ENCODE measurements around the gene SLIT3. TPM values are rescaled to one million over a fixed set of nuclear protein-coding genes. Genes with fewer than 3 reads are reported as not detected.

SLIT3 gene
- total RNA-seq, 1 experiment from 2014 or later: 0.10 TPM

DNA sequence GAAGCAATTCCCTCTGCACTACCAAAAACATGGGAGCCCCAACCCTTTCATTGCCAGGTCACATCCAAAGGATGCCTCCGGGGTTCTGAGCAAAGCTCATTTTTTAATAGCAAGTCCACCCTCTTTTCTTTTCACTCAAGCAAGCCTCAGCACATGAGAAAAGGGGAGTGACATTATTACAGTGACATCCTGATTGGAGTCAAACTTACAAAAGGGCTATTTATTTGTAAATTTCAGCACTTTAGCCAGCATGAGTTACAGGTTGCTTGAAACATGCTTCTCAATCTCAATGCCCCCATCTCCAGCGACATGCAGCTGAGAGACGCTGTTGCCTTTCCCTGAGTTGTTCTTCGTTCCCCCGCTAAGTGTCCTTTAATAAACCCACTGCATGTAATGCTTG is 483.3 kb downstream of the SLIT3 start (continued):
- no peak for TF ChIP-seq JUND (IDR thresholded peaks at IDR 0.05)
- TF ChIP-seq SRF (IDR thresholded peaks at IDR 0.05; ENCODE audit: low read depth): no peak
- no peak for TF ChIP-seq SP1 (IDR thresholded peaks at IDR 0.05; ENCODE audit: low read depth)

GRCh38 chr5:168816661-168817060 is 484.3 kb downstream of the SLIT3 start:
- peaks cover 89% of the 10 kb centered on the region for H3K27me3 ChIP-seq (ENCODE audit: insufficient read depth, low read length)

More at GRCh38 chr5:168816661-168817060, 484.3 kb downstream of the SLIT3 start:
- CTCF ChIA-PET: no interaction called here
- Histone ChIP-seq H3K4me3 (replicated peaks in 1 of 2; ENCODE audit: low read depth in 1 of 2, low read length in 2 of 2) (no peak overlapping the region), H3K79me2 (ENCODE audit: insufficient read depth, low read length) (no peaks in the 10 kb centered on the region), H3K4me1 (ENCODE audit: control insufficient read depth in 1 of 2, insufficient read depth in 2 of 2, low read length in 2 of 2) (no peaks in the 10 kb centered on the region), H2AFZ (ENCODE audit: low read depth, low read length, poor library complexity, severe bottlenecking) (no peak overlapping the region), H3K27ac (ENCODE audit: low read depth, low read length) (no peak overlapping the region), H3K9ac (ENCODE audit: low read length) (no peak overlapping the region), H3K4me2 (ENCODE audit: low read length) (no peak overlapping the region), H3K36me3 (ENCODE audit: control insufficient read depth in 1 of 2, insufficient read depth in 2 of 2, low read length in 2 of 2) (no peaks in the 10 kb centered on the region), H4K20me1 (ENCODE audit: insufficient read depth) (no peaks in the 10 kb centered on the region), H3K9me2 (ENCODE audit: insufficient read depth) (no peaks in the 10 kb centered on the region), H3K9me3 (ENCODE audit: control insufficient read depth in 1 of 2, insufficient read depth in 1 of 2, low read depth in 1 of 2, low read length in 2 of 2) (no peaks in the 10 kb centered on the region)
- TF ChIP-seq EGR1 (IDR thresholded peaks at IDR 0.05; ENCODE audit: low read depth) (no peak), POLR2AphosphoS5 (IDR thresholded peaks at IDR 0.05; ENCODE audit: low read depth, low read length) (no peak), EZH2 (IDR thresholded peaks at IDR 0.05) (no peak), CBX3 (IDR thresholded peaks at IDR 0.05; ENCODE audit: low read depth) (no peak), CEBPB (IDR thresholded peaks at IDR 0.05; ENCODE audit: low read depth) (no peak), SRF (IDR thresholded peaks at IDR 0.05; ENCODE audit: low read depth) (no peak), RAD21 (IDR thresholded peaks at IDR 0.05; ENCODE audit: low read depth) (no peak), POLR2A (IDR thresholded peaks at IDR 0.05; ENCODE audit: borderline replicate concordance, extremely low read depth, insufficient read depth, insufficient read length) (no peak), ZFX (IDR thresholded peaks at IDR 0.05) (no peak), EZH2phosphoT487 (IDR thresholded peaks at IDR 0.05; ENCODE audit: borderline replicate concordance) (no peak), REST (IDR thresholded peaks at IDR 0.05; ENCODE audit: low read depth) (no peak), SP1 (IDR thresholded peaks at IDR 0.05; ENCODE audit: low read depth) (no peak), YY1 (IDR thresholded peaks at IDR 0.05; ENCODE audit: extremely low read depth, insufficient replicate concordance, low read depth, low read length) (no peak), ATF3 (IDR thresholded peaks at IDR 0.05) (no peak), ELF1 (IDR thresholded peaks at IDR 0.05; ENCODE audit: borderline replicate concordance, low read depth) (no peak), TCF7L2 (IDR thresholded peaks at IDR 0.05; ENCODE audit: borderline replicate concordance, extremely low read depth, insufficient read depth, insufficient read length) (no peak)
- TF ChIP-seq, protein P1, sequence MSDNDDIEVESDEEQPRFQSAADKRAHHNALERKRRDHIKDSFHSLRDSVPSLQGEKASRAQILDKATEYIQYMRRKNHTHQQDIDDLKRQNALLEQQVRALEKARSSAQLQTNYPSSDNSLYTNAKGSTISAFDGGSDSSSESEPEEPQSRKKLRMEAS (IDR thresholded peaks at IDR 0.05): no peak
- TF ChIP-seq, protein P2, sequence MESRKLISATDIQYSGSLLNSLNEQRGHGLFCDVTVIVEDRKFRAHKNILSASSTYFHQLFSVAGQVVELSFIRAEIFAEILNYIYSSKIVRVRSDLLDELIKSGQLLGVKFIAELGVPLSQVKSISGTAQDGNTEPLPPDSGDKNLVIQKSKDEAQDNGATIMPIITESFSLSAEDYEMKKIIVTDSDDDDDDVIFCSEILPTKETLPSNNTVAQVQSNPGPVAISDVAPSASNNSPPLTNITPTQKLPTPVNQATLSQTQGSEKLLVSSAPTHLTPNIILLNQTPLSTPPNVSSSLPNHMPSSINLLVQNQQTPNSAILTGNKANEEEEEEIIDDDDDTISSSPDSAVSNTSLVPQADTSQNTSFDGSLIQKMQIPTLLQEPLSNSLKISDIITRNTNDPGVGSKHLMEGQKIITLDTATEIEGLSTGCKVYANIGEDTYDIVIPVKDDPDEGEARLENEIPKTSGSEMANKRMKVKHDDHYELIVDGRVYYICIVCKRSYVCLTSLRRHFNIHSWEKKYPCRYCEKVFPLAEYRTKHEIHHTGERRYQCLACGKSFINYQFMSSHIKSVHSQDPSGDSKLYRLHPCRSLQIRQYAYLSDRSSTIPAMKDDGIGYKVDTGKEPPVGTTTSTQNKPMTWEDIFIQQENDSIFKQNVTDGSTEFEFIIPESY (IDR thresholded peaks at IDR 0.05; ENCODE audit: extremely low read depth, insufficient replicate concordance, low read length): no peak
- no peak for DNase-seq (ENCODE audit: low read depth, low spot score)
- intact Hi-C loops (cut with micrococcal nuclease): no loop called here
- POLR2A ChIA-PET: no interaction called here
- RAD21 ChIA-PET (ENCODE audit: low non-redundant PET in 1 of 2, low total read pairs in 2 of 2, uncharacterized antibody in 2 of 2, unreplicated experiment in 2 of 2): no interaction called here
- no TSS peak for BruUV-seq (replicated peaks)
- no peak for ATAC-seq

Data from HCT116 (cell line).